Neural progenitor cell (in vitro differentiated cells): ENCODE results near the gene TPPP2. TPM values are rescaled to one million over a fixed set of nuclear protein-coding genes. Genes with fewer than 3 reads are reported as not detected.

Experiments
- DNase-seq: peaks from one replicate; pipeline ENCODE4 v3.0.0-alpha.2; 2016; ENCODE audit warnings: low spot score
- H2AFZ ChIP-seq: fragments of 200-600 bp; sonication (generic); replicated peaks from 2 replicates; pipeline ENCODE4 v1.6.1; 2016; ENCODE audit warnings: antibody characterized with exemption
- H3F3A ChIP-seq: fragments of 200-600 bp; sonication (generic); 2 replicates; pipeline ENCODE4 v1.6.1; 2016; ENCODE audit warnings: antibody characterized with exemption, low read depth
- H3K27ac ChIP-seq: fragments of 200-600 bp; sonication (generic); 2 replicates; pipeline ENCODE4 v1.5.1; 2016; ENCODE audit warnings: mild to moderate bottlenecking
- H3K27me3 ChIP-seq: fragments of 200-600 bp; sonication (generic); 2 replicates; pipeline ENCODE4 v1.6.1; 2016; ENCODE audit warnings: mild to moderate bottlenecking, moderate library complexity
- H3K36me3 ChIP-seq: fragments of 200-600 bp; sonication (generic); 2 replicates; pipeline ENCODE4 v1.5.1; 2016
- H3K4me1 ChIP-seq: fragments of 200-600 bp; sonication (generic); 2 replicates; pipeline ENCODE4 v1.6.1; 2016; ENCODE audit warnings: mixed run types
- H3K4me2 ChIP-seq: fragments of 200-600 bp; sonication (generic); 2 replicates; pipeline ENCODE4 v1.6.1; 2016
- H3K4me3 ChIP-seq: fragments of 200-600 bp; sonication (generic); 2 replicates; pipeline ENCODE4 v1.5.1; 2016
- H3K79me2 ChIP-seq: fragments of 200-600 bp; sonication (generic); 2 replicates; pipeline ENCODE4 v1.6.1; 2016; ENCODE audit warnings: low read depth
- H3K9ac ChIP-seq: fragments of 200-600 bp; sonication (generic); 2 replicates; pipeline ENCODE4 v1.6.1; 2016
- H3K9me3 ChIP-seq: fragments of 200-600 bp; sonication (generic); 2 replicates; pipeline ENCODE4 v1.5.1; 2016; ENCODE audit warnings: low read depth
- H4K20me1 ChIP-seq: fragments of 200-600 bp; sonication (generic); 2 replicates; pipeline ENCODE4 v1.6.1; 2016; ENCODE audit warnings: low read depth
- H3K27ac Mint-ChIP-seq: 3 replicates; pipeline ENCODE4 v1.8.0; 2021; ENCODE audit warnings: mixed read lengths
- H3K27me3 Mint-ChIP-seq: 2 replicates; pipeline ENCODE4 v1.8.0; 2022; ENCODE audit warnings: low read depth, mild to moderate bottlenecking, inconsistent platforms, moderate library complexity, mixed read lengths; ENCODE audit not compliant: insufficient read depth
- H3K36me3 Mint-ChIP-seq: 3 replicates; pipeline ENCODE4 v1.8.0; 2021; ENCODE audit warnings: mixed read lengths
- H3K4me1 Mint-ChIP-seq: 3 replicates; pipeline ENCODE4 v1.8.0; 2021; ENCODE audit warnings: mixed read lengths
- H3K4me3 Mint-ChIP-seq: 3 replicates; pipeline ENCODE4 v1.8.0; 2021; ENCODE audit warnings: mild to moderate bottlenecking, moderate library complexity, mixed read lengths
- H3K9me3 Mint-ChIP-seq: 3 replicates; pipeline ENCODE4 v1.8.0; 2020; ENCODE audit warnings: mixed read lengths
- CTCF ChIP-seq: fragments of 200-600 bp; sonication (generic); IDR thresholded peaks from 2 replicates; pipeline ENCODE4 v1.5.1; 2017; ENCODE audit warnings: antibody characterized with exemption, mild to moderate bottlenecking
- EZH2 ChIP-seq: fragments of 200-600 bp; sonication (generic); IDR thresholded peaks from 2 replicates; pipeline ENCODE4 v1.6.1; 2017; ENCODE audit warnings: antibody characterized with exemption, mild to moderate bottlenecking, moderate library complexity
- EZH2phosphoT487 ChIP-seq: fragments of 200-600 bp; sonication (generic); IDR thresholded peaks from 2 replicates; pipeline ENCODE4 v1.6.1; 2017; ENCODE audit warnings: antibody characterized with exemption
- total RNA-seq: library from RNA; depleted of rRNA; stranded (reverse); fragments of >200 nt; gene quantifications from 2 replicates; pipeline ENCODE4 v1.2.3, GENCODE V29; 2015; ENCODE audit warnings: low replicate concordance

The TPPP2 gene
- total RNA-seq, 1 donor from 2014 or later = not detected

GRCh38 chr14:20997564-20997963 is 32.5 kb upstream of the TPPP2 start:
- Mint-ChIP-seq H3K36me3 (peaks cover 23% of the 10 kb centered on the region), H3K27ac (no peak overlapping the region), H3K4me1 (peaks cover 17% of the 10 kb centered on the region), H3K9me3 (no peaks in the 10 kb centered on the region), H3K27me3 (no peaks in the 10 kb centered on the region), H3K4me3 (no peak overlapping the region)
- Histone ChIP-seq H3K9me3 (no peaks in the 10 kb centered on the region), H3K27me3 (no peaks in the 10 kb centered on the region), H3F3A (peaks cover 11% of the 10 kb centered on the region), H3K4me1 (peaks cover 2% of the 10 kb centered on the region), H3K4me2 (no peak overlapping the region), H3K9ac (no peak overlapping the region), H3K36me3 (no peaks in the 10 kb centered on the region), H2AFZ (no peak overlapping the region), H3K27ac (no peak overlapping the region), H3K4me3 (no peak overlapping the region), H3K79me2 (peaks cover 2% of the 10 kb centered on the region), H4K20me1 (no peaks in the 10 kb centered on the region)
- DNase-seq = no peak
- TF ChIP-seq EZH2phosphoT487 (no peak), EZH2 (no peak), CTCF (no peak)

GRCh38 chr14:20998139-20998538 is 31.9 kb upstream of the TPPP2 start:
- no peaks in the 10 kb centered on the region for H3K9me3 ChIP-seq
- DNase-seq = no peak
- peaks cover 21% of the 10 kb centered on the region for H3K36me3 Mint-ChIP-seq

GRCh38 chr14:20998674-20999366 is 31.2 kb upstream of the TPPP2 start, which contains the start of gene SLC39A2:
Gene SLC39A2 (plus strand): TSS chr14:20999293. CDS start chr14:20999447, 154 bp downstream.
- no peaks in the 10 kb centered on the region for H3K27me3 Mint-ChIP-seq
- H3K4me1 Mint-ChIP-seq = peaks cover 17% of the 10 kb centered on the region
- Histone ChIP-seq H3K9ac (no peak within 1 kb of the TSS), H3K4me3 (no peak within 1 kb of the TSS), H3K79me2 (no peaks in the 10 kb centered on the region), H3K4me1 (peaks cover 2% of the 10 kb centered on the region), H3F3A (peaks cover 11% of the 10 kb centered on the region), H2AFZ (no peak within 1 kb of the TSS), H3K9me3 (no peaks in the 10 kb centered on the region), H3K4me2 (no peak within 1 kb of the TSS), H3K27me3 (no peaks in the 10 kb centered on the region), H4K20me1 (no peaks in the 10 kb centered on the region), H3K36me3 (no peaks in the 10 kb centered on the region), H3K27ac (no peak within 1 kb of the TSS)
- peak; percentile 59 for DNase-seq
- H3K4me3 Mint-ChIP-seq = no peak within 1 kb of the TSS
- H3K36me3 Mint-ChIP-seq = peaks cover 19% of the 10 kb centered on the region
- peak within 1 kb of the TSS; percentile 21 for H3K27ac Mint-ChIP-seq
- TF ChIP-seq CTCF (no peak), EZH2phosphoT487 (no peak), EZH2 (no peak)
- no peaks in the 10 kb centered on the region for H3K9me3 Mint-ChIP-seq

More at GRCh38 chr14:20998139-20998538, 31.9 kb upstream of the TPPP2 start:
- Histone ChIP-seq H3K4me1 (peaks cover 2% of the 10 kb centered on the region), H3K4me3 (no peak overlapping the region), H2AFZ (no peak overlapping the region), H4K20me1 (no peaks in the 10 kb centered on the region), H3F3A (peaks cover 11% of the 10 kb centered on the region), H3K79me2 (no peaks in the 10 kb centered on the region), H3K27ac (no peak overlapping the region), H3K9ac (no peak overlapping the region), H3K36me3 (no peaks in the 10 kb centered on the region), H3K4me2 (no peak overlapping the region), H3K27me3 (no peaks in the 10 kb centered on the region)
- TF ChIP-seq EZH2phosphoT487 (no peak), CTCF (no peak), EZH2 (no peak)
- H3K4me1 Mint-ChIP-seq = peaks cover 17% of the 10 kb centered on the region
- no peaks in the 10 kb centered on the region for H3K9me3 Mint-ChIP-seq
- H3K4me3 Mint-ChIP-seq = no peak overlapping the region
- no peak overlapping the region for H3K27ac Mint-ChIP-seq
- no peaks in the 10 kb centered on the region for H3K27me3 Mint-ChIP-seq
